ENCODE measurements around the gene CEP164.

CEP164 gene

DNA sequence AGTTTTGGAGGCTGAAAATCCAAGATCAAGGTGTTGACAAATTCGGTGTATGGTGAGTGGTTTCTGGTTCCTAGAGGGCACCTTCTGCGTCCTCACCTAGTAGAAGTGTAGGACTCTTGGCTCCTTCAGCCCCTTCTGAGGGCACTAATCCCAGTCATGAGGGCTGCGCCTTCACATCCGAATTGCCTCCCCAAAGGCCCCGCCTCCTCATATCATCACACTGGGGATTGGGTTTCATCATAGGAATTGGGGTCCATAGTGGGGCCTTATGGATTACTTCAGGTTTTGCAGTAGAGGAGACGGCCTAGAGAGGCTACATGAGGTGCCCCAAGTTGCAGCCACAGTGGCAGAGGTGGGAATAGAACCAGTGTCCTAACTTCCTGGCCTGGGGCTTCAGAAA, 87.1 kb downstream of the CEP164 start:
- no peak for DNase-seq (ENCODE audit: insufficient read length, low spot score)
- TF ChIP-seq POLR2AphosphoS5 (IDR thresholded peaks at IDR 0.05; ENCODE audit: low read depth, low read length), result no peak
- TF ChIP-seq SPI1 (IDR thresholded peaks at IDR 0.05; ENCODE audit: low read depth, low read length), result no peak
- TF ChIP-seq TAF1 (IDR thresholded peaks at IDR 0.05; ENCODE audit: low read depth, low read length), result no peak
- no peak for TF ChIP-seq POLR2A (IDR thresholded peaks at IDR 0.05; ENCODE audit: low read depth, low read length)
- TF ChIP-seq PAX5 (IDR thresholded peaks at IDR 0.05; ENCODE audit: insufficient read depth, low read length, severe bottlenecking), result no peak
- no peak for TF ChIP-seq POU2F2 (IDR thresholded peaks at IDR 0.05; ENCODE audit: low read depth, low read length)
- no peak for FAIRE-seq

GRCh38 chr11:117415358-117415896, 87.8 kb downstream of the CEP164 start:
- no peak for DNase-seq (ENCODE audit: insufficient read length, low spot score)
- no peak for FAIRE-seq
- TF ChIP-seq POLR2A (IDR thresholded peaks at IDR 0.05; ENCODE audit: low read depth, low read length), result no peak
- TF ChIP-seq POU2F2 (IDR thresholded peaks at IDR 0.05; ENCODE audit: low read depth, low read length), result no peak
- no peak for TF ChIP-seq POLR2AphosphoS5 (IDR thresholded peaks at IDR 0.05; ENCODE audit: low read depth, low read length)
- TF ChIP-seq PAX5 (IDR thresholded peaks at IDR 0.05; ENCODE audit: insufficient read depth, low read length, severe bottlenecking), result no peak
- no peak for TF ChIP-seq TAF1 (IDR thresholded peaks at IDR 0.05; ENCODE audit: low read depth, low read length)
- no peak for TF ChIP-seq SPI1 (IDR thresholded peaks at IDR 0.05; ENCODE audit: low read depth, low read length)

DNA sequence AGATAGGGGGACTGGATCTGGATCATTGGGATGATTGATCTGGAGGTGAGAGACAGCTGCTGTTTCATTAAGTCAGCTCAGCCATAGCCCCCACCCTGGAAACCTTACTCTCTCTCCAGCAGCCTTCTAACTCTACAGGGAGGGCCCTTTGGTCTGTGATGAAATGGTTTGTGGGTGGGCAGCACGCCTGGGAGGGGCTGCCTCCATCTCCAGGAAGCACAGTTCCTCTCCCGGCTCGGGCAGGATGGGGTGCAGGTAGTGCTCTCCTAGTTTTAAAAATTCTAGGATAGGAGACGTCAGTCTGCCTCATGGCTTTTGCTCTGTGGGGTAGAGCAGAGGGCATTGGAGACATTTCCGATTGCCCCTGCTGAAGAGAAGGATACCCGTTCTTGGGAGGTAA, 89.7 kb downstream of the CEP164 start:
- DNase-seq (ENCODE audit: insufficient read length, low spot score), result no peak
- TF ChIP-seq PAX5 (IDR thresholded peaks at IDR 0.05; ENCODE audit: insufficient read depth, low read length, severe bottlenecking) (no peak), POU2F2 (IDR thresholded peaks at IDR 0.05; ENCODE audit: low read depth, low read length) (no peak), POLR2AphosphoS5 (IDR thresholded peaks at IDR 0.05; ENCODE audit: low read depth, low read length) (no peak)
- FAIRE-seq, result no peak

DNA sequence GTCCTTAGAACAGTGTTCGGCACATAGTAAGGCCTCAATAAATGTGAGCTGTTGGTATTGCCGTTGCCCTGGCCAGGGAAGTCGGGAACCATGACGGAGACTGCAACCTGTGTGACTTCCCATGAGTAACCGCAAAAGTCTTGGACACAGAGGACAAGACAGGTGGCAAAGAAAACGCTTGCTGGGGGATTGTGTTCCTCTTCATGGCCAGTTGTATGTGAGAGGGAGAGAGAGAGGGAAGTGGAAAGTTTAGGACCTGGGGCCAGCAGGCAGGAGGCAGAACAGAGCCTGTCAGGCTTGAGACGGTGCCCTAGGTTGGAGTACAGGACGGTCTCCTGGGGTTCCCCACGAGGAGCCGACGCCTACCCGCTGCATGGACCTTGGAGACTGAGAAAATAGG, 90.2 kb downstream of the CEP164 start:
- TF ChIP-seq SPI1 (IDR thresholded peaks at IDR 0.05; ENCODE audit: low read depth, low read length) (no peak), POLR2A (IDR thresholded peaks at IDR 0.05; ENCODE audit: low read depth, low read length) (no peak), POU2F2 (IDR thresholded peaks at IDR 0.05; ENCODE audit: low read depth, low read length) (no peak), POLR2AphosphoS5 (IDR thresholded peaks at IDR 0.05; ENCODE audit: low read depth, low read length) (no peak), TAF1 (IDR thresholded peaks at IDR 0.05; ENCODE audit: low read depth, low read length) (no peak), PAX5 (IDR thresholded peaks at IDR 0.05; ENCODE audit: insufficient read depth, low read length, severe bottlenecking) (no peak)
- DNase-seq (ENCODE audit: insufficient read length, low spot score) (no peak), FAIRE-seq (no peak)

DNA sequence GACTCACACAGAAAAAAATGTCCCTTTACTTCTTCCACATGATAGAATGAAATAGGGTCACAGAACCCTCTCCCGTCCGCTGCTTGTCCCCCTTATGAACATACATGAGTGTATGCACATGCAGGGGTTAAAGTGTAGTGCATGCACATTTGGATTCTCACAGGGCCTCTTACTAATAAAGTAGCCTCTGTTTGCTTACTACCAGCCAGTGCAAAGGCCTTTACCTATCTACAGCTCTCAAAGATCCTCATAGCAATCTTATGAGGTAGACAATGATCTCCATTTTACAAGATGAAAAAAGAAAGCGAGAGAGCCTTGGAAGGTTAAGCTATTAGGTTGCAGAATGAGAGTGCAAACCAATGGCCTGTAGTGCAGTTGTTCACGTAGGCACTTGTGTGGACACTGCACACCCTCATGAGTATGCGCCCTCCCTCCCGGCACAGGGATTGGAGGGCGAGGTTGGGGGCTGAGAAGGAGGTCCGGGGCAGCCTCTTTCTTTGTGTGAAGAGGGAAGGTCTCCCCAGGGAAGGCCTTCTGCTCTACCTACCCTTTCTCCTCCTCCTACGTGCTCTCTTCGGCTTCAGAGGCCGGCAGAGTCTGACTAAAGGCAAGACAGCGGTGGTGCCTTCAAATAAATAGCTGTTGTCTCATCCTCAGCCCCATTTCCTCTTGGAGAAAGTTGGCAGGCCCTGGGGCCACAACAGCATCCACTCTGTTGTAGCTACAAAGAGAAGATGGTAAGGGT, 91.3 kb downstream of the CEP164 start:
- FAIRE-seq (no peak), DNase-seq (ENCODE audit: insufficient read length, low spot score) (no peak)
- TF ChIP-seq TAF1 (IDR thresholded peaks at IDR 0.05; ENCODE audit: low read depth, low read length) (no peak), POLR2AphosphoS5 (IDR thresholded peaks at IDR 0.05; ENCODE audit: low read depth, low read length) (no peak), PAX5 (IDR thresholded peaks at IDR 0.05; ENCODE audit: insufficient read depth, low read length, severe bottlenecking) (no peak), POLR2A (IDR thresholded peaks at IDR 0.05; ENCODE audit: low read depth, low read length) (no peak), SPI1 (IDR thresholded peaks at IDR 0.05; ENCODE audit: low read depth, low read length) (no peak), POU2F2 (IDR thresholded peaks at IDR 0.05; ENCODE audit: low read depth, low read length) (no peak)

DNA sequence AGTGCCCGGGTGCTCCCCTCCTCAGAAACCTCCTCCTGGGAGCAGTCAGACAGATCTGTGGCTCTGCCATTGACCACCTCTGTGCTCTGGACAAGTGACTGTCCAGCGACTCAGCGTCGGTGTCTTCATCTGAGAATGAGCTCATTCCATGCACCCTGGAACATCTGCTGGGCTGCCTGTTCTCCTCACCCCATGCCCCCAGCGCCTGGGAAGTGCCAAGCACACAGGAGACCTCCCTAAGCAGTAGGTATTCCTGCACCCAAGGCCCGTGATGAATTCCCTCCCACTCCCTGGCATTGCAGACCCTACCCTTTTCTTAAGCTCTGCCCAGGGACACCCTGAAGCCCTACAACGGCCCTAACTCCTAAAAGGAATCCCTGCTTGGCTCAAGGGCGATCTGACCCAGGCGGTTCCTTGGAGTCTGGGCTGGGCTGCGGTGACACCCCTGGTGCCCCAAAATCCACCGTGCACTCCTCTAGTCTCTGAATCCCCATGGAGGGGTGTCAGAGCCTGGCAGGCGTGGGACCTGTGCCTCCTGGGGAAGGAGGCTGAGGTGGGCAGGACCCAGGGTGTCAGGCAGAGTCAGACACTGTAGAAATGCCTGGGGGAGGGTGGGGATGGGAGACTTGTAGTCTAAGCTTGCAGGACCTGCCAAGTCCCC, 92.0 kb downstream of the CEP164 start:
- TF ChIP-seq SPI1 (IDR thresholded peaks at IDR 0.05; ENCODE audit: low read depth, low read length), result no peak
- TF ChIP-seq POLR2AphosphoS5 (IDR thresholded peaks at IDR 0.05; ENCODE audit: low read depth, low read length), result no peak
- no peak for TF ChIP-seq TAF1 (IDR thresholded peaks at IDR 0.05; ENCODE audit: low read depth, low read length)
- TF ChIP-seq PAX5 (IDR thresholded peaks at IDR 0.05; ENCODE audit: insufficient read depth, low read length, severe bottlenecking), result no peak
- TF ChIP-seq POLR2A (IDR thresholded peaks at IDR 0.05; ENCODE audit: low read depth, low read length), result no peak
- TF ChIP-seq POU2F2 (IDR thresholded peaks at IDR 0.05; ENCODE audit: low read depth, low read length), result no peak
- no peak for FAIRE-seq
- no peak for DNase-seq (ENCODE audit: insufficient read length, low spot score)

GRCh38 chr11:117420143-117420485, 92.5 kb downstream of the CEP164 start:
- FAIRE-seq (no peak), DNase-seq (ENCODE audit: insufficient read length, low spot score) (no peak)
- TF ChIP-seq PAX5 (IDR thresholded peaks at IDR 0.05; ENCODE audit: insufficient read depth, low read length, severe bottlenecking) (no peak), POLR2A (IDR thresholded peaks at IDR 0.05; ENCODE audit: low read depth, low read length) (no peak), POU2F2 (IDR thresholded peaks at IDR 0.05; ENCODE audit: low read depth, low read length) (no peak), SPI1 (IDR thresholded peaks at IDR 0.05; ENCODE audit: low read depth, low read length) (no peak), TAF1 (IDR thresholded peaks at IDR 0.05; ENCODE audit: low read depth, low read length) (no peak), POLR2AphosphoS5 (IDR thresholded peaks at IDR 0.05; ENCODE audit: low read depth, low read length) (no peak)

- TF ChIP-seq SPI1 (IDR thresholded peaks at IDR 0.05; ENCODE audit: low read depth, low read length) (no peak), POU2F2 (IDR thresholded peaks at IDR 0.05; ENCODE audit: low read depth, low read length) (no peak), TAF1 (IDR thresholded peaks at IDR 0.05; ENCODE audit: low read depth, low read length) (no peak), POLR2AphosphoS5 (IDR thresholded peaks at IDR 0.05; ENCODE audit: low read depth, low read length) (no peak), PAX5 (IDR thresholded peaks at IDR 0.05; ENCODE audit: insufficient read depth, low read length, severe bottlenecking) (no peak), POLR2A (IDR thresholded peaks at IDR 0.05; ENCODE audit: low read depth, low read length) (no peak)
- no peak for FAIRE-seq
- no peak for DNase-seq (ENCODE audit: insufficient read length, low spot score)
Observed at GRCh38 chr11:117420598-117420997, 92.9 kb downstream of the CEP164 start.

DNA sequence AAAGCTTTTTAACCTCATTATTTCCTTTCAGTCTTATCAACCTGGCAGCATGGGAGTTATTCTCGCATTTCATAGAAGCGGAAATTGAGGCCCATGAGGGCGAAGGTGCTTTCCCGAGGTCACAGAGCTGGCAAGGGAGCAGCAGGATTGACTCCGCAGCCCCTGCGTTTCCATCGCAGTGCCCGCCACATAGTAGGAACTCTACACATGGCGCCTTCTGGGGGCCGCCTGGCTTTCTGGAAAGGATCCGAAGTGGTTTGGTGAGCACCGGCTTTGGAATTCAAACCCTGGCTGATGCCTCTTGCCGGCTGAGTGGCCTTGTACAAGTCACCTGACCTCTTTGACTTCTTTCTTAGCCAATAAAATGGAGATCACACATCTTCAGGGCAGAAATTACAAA, 93.4 kb downstream of the CEP164 start:
- TF ChIP-seq TAF1 (IDR thresholded peaks at IDR 0.05; ENCODE audit: low read depth, low read length) (no peak), POLR2AphosphoS5 (IDR thresholded peaks at IDR 0.05; ENCODE audit: low read depth, low read length) (no peak), POU2F2 (IDR thresholded peaks at IDR 0.05; ENCODE audit: low read depth, low read length) (no peak), PAX5 (IDR thresholded peaks at IDR 0.05; ENCODE audit: insufficient read depth, low read length, severe bottlenecking) (no peak), SPI1 (IDR thresholded peaks at IDR 0.05; ENCODE audit: low read depth, low read length) (no peak), POLR2A (IDR thresholded peaks at IDR 0.05; ENCODE audit: low read depth, low read length) (no peak)
- DNase-seq (ENCODE audit: insufficient read length, low spot score) (no peak), FAIRE-seq (no peak)

All from GM12891 (cell line).